Stomach (tissue), 4 donors: ENCODE results near the gene ZMIZ1.

Experiments
- CTCF ChIP-seq, 7 experiments: fragments of 450-650 bp in 4 of 7; fragments of 200-600 bp in 3 of 7; sonication (generic) in 3 of 7; IDR thresholded peaks; one replicate each; pipeline ENCODE4 v1.5.1; 2016 to 2019; ENCODE audit warnings: antibody characterized with exemption in 7 of 7, control low read depth in 2 of 7, mild to moderate bottlenecking in 1 of 7
- EP300 ChIP-seq: sonication (generic); formaldehyde crosslinking; IDR thresholded peaks from one replicate; pipeline ENCODE4 v1.6.1; 2017; ENCODE audit warnings: antibody characterized with exemption
- POLR2A ChIP-seq, 4 donors: fragments of 450-650 bp; IDR thresholded peaks; one replicate each; pipeline ENCODE4 v1.6.1; 2016; ENCODE audit warnings: antibody characterized with exemption in 4 of 4, control low read depth in 2 of 4, mild to moderate bottlenecking in 1 of 4, moderate library complexity in 1 of 4
- POLR2AphosphoS5 ChIP-seq, 3 donors: sonication (generic); formaldehyde crosslinking; IDR thresholded peaks; one replicate each; pipeline ENCODE4 v1.6.1; 2016; ENCODE audit warnings: antibody characterized with exemption in 3 of 3

- TF ChIP-seq POLR2A (IDR thresholded peaks at IDR 0.05) (no peak), CTCF (IDR thresholded peaks at IDR 0.05) (peak in 2 of 7 experiments; percentile 19 to 23), POLR2AphosphoS5 (IDR thresholded peaks at IDR 0.05) (no peak), EP300 (no peak)
Measured at GRCh38 chr10:79202188-79203013, 133.6 kb downstream of the ZMIZ1 start.
